IMR-90 (cell line): ENCODE data around the gene SCN1B. TPM values are rescaled to one million over a fixed set of nuclear protein-coding genes. Genes with fewer than 3 reads are reported as not detected.

Source experiments
- ATAC-seq: fragments of 200-7000 bp; cut with Tn5 transposase; 2 replicates; pipeline ENCODE4 v1.9.1; 2020; ENCODE audit warnings: low read depth, mild to moderate bottlenecking, moderate library complexity
- BruUV-seq: library from RNA; stranded (reverse); fragments of 400-500 nt; replicated peaks from 2 replicates; lab custom pipeline; 2021; lab: Mats Ljungman, UMichigan
- CTCF ChIA-PET: fragments of 300-600 bp; formaldehyde crosslinking; extraction: SDS; loops from one replicate; lab custom pipeline; 2021; ENCODE audit warnings: antibody characterized with exemption; lab: Yijun Ruan, JAX
- POLR2A ChIA-PET: fragments of 300-600 bp; sonication (Branson Sonifier 250); formaldehyde crosslinking; loops from one replicate; lab custom pipeline; 2022; ENCODE audit warnings: antibody characterized with exemption; ENCODE audit not compliant: unreplicated experiment; lab: Charles Lee
- DNase-seq: peaks from one replicate; pipeline ENCODE4 v3.0.0; 2013
- H2AFZ ChIP-seq: replicated peaks from 2 replicates; pipeline ENCODE3; 2013; ENCODE audit warnings: low read length, mild to moderate bottlenecking; ENCODE audit not compliant: poor library complexity
- H2AK5ac ChIP-seq: 2 replicates; pipeline ENCODE4 v1.6.1; 2013; ENCODE audit warnings: low read depth, low read length, inconsistent platforms
- H2AK9ac ChIP-seq: replicated peaks from 2 replicates; pipeline ENCODE3; 2013; ENCODE audit warnings: mild to moderate bottlenecking, low read depth, low read length, moderate library complexity; ENCODE audit not compliant: poor library complexity
- H2BK120ac ChIP-seq: 2 replicates; pipeline ENCODE4 v1.6.1; 2013; ENCODE audit warnings: low read depth, low read length, inconsistent platforms
- H2BK15ac ChIP-seq: 3 replicates; pipeline ENCODE4 v1.6.1; 2013; ENCODE audit warnings: low read depth, low read length, inconsistent platforms
- H2BK20ac ChIP-seq: 2 replicates; pipeline ENCODE4 v1.6.1; 2013; ENCODE audit warnings: low read depth, mild to moderate bottlenecking, inconsistent platforms, low read length, moderate library complexity
- H2BK5ac ChIP-seq: 2 replicates; pipeline ENCODE4 v1.6.1; 2013; ENCODE audit warnings: mild to moderate bottlenecking, low read depth, low read length, inconsistent platforms; ENCODE audit not compliant: poor library complexity, severe bottlenecking
- H3K14ac ChIP-seq: replicated peaks from 2 replicates; pipeline ENCODE4 v1.6.1; 2013; ENCODE audit warnings: low read depth, low read length, inconsistent platforms
- H3K18ac ChIP-seq: 2 replicates; pipeline ENCODE4 v1.6.1; 2013; ENCODE audit warnings: low read depth, low read length, control low read depth
- H3K23ac ChIP-seq: 2 replicates; pipeline ENCODE4 v1.6.1; 2013; ENCODE audit warnings: low read depth, low read length, inconsistent platforms
- H3K27ac ChIP-seq: 2 replicates; pipeline ENCODE4 v1.5.1; 2013; ENCODE audit warnings: mild to moderate bottlenecking, control low read depth, low read length; ENCODE audit not compliant: insufficient read depth
- H3K27me3 ChIP-seq: 2 replicates; pipeline ENCODE4 v1.6.1; 2013; ENCODE audit warnings: low read length; ENCODE audit not compliant: control insufficient read depth, insufficient read depth
- H3K36me3 ChIP-seq: 2 replicates; pipeline ENCODE4 v1.6.1; 2013; ENCODE audit warnings: low read length, mixed read lengths; ENCODE audit not compliant: control insufficient read depth, insufficient read depth
- H3K4ac ChIP-seq: 2 replicates; pipeline ENCODE4 v1.6.1; 2013; ENCODE audit warnings: low read depth, low read length, inconsistent platforms
- H3K4me1 ChIP-seq: 2 replicates; pipeline ENCODE4 v1.6.1; 2013; ENCODE audit warnings: low read length, mixed read lengths; ENCODE audit not compliant: control insufficient read depth, insufficient read depth
- H3K4me2 ChIP-seq: 2 replicates; pipeline ENCODE4 v1.6.1; 2013; ENCODE audit warnings: low read depth, mild to moderate bottlenecking, control low read depth, low read length, moderate library complexity
- H3K4me3 ChIP-seq: 2 replicates; pipeline ENCODE4 v1.5.1; 2013; ENCODE audit warnings: low read depth, mild to moderate bottlenecking, control low read depth, low read length, moderate library complexity; ENCODE audit not compliant: insufficient read depth
- H3K56ac ChIP-seq: 2 replicates; pipeline ENCODE4 v1.6.1; 2013; ENCODE audit warnings: low read length, inconsistent platforms; ENCODE audit not compliant: insufficient read depth; ENCODE audit errors: extremely low read depth
- H3K79me1 ChIP-seq, 2 experiments: 2 replicates each; pipeline ENCODE4 v1.6.1; 2013; ENCODE audit warnings: low read length in 2 of 2, inconsistent platforms in 1 of 2, low read depth in 1 of 2
- H3K9ac ChIP-seq: 2 replicates; pipeline ENCODE4 v1.6.1; 2013; ENCODE audit warnings: low read depth, low read length, control low read depth
- H3K9me1 ChIP-seq: 2 replicates; pipeline ENCODE4 v1.6.1; 2013; ENCODE audit warnings: low read length, inconsistent platforms; ENCODE audit not compliant: insufficient read depth
- H3K9me3 ChIP-seq: 2 replicates; pipeline ENCODE4 v1.6.1; 2013; ENCODE audit warnings: low read length; ENCODE audit not compliant: control insufficient read depth, insufficient read depth
- H4K20me1 ChIP-seq: 2 replicates; pipeline ENCODE4 v1.6.1; 2013; ENCODE audit warnings: low read length, inconsistent platforms; ENCODE audit not compliant: insufficient read depth
- H4K5ac ChIP-seq: 2 replicates; pipeline ENCODE4 v1.6.1; 2013; ENCODE audit warnings: mild to moderate bottlenecking, low read depth, low read length, control low read depth
- H4K8ac ChIP-seq, 2 experiments: 2 replicates each; pipeline ENCODE4 v1.6.1; 2013; ENCODE audit warnings: low read depth in 2 of 2, low read length in 2 of 2, control low read depth in 1 of 2, inconsistent platforms in 1 of 2
- H4K91ac ChIP-seq: 2 replicates; pipeline ENCODE4 v1.6.1; 2013; ENCODE audit warnings: low read depth, low read length, inconsistent platforms; ENCODE audit not compliant: insufficient read depth
- BHLHE40 ChIP-seq: fragments of 150-350 bp; IDR thresholded peaks from 2 replicates; pipeline ENCODE4 v1.6.1; 2016; ENCODE audit warnings: mild to moderate bottlenecking, low read depth, low read length
- CEBPB ChIP-seq: IDR thresholded peaks from 2 replicates; pipeline ENCODE4 v1.6.1; 2012; ENCODE audit warnings: low read depth, low read length, improper control_type of control experiment
- CHD1 ChIP-seq: IDR thresholded peaks from 2 replicates; pipeline ENCODE4 v1.6.1; 2012; ENCODE audit warnings: low read depth, low read length, improper control_type of control experiment
- CTCF ChIP-seq: conservative IDR thresholded peaks from 2 replicates; pipeline ENCODE4 v1.5.1; 2012; ENCODE audit warnings: mild to moderate bottlenecking, low read depth, low read length, improper control_type of control experiment
- ELK1 ChIP-seq: fragments of 150-350 bp; IDR thresholded peaks from 2 replicates; pipeline ENCODE4 v1.6.1; 2016; ENCODE audit warnings: low read depth, mild to moderate bottlenecking, low read length, moderate library complexity, borderline replicate concordance
- FOS ChIP-seq: fragments of 150-350 bp; IDR thresholded peaks from 2 replicates; pipeline ENCODE4 v1.6.1; 2016; ENCODE audit warnings: low read depth, low read length
- MAFK ChIP-seq: IDR thresholded peaks from 2 replicates; pipeline ENCODE4 v1.6.1; 2012; ENCODE audit warnings: low read depth, low read length, improper control_type of control experiment
- MAZ ChIP-seq: IDR thresholded peaks from 2 replicates; pipeline ENCODE4 v1.6.1; 2012; ENCODE audit warnings: low read depth, mild to moderate bottlenecking, low read length, improper control_type of control experiment, moderate library complexity, borderline replicate concordance
- MXI1 ChIP-seq: IDR thresholded peaks from 2 replicates; pipeline ENCODE4 v1.6.1; 2012; ENCODE audit warnings: low read depth, mild to moderate bottlenecking, low read length, moderate library complexity, borderline replicate concordance
- NFE2L2 ChIP-seq: fragments of 150-350 bp; IDR thresholded peaks from 2 replicates; pipeline ENCODE4 v1.6.1; 2016; ENCODE audit warnings: low read depth, mild to moderate bottlenecking, low read length
- POLR2A ChIP-seq: IDR thresholded peaks from 2 replicates; pipeline ENCODE4 v1.6.1; 2012; ENCODE audit warnings: mild to moderate bottlenecking, low read depth, low read length
- RAD21 ChIP-seq: IDR thresholded peaks from 2 replicates; pipeline ENCODE4 v1.6.1; 2012; ENCODE audit warnings: low read length, improper control_type of control experiment
- RCOR1 ChIP-seq: IDR thresholded peaks from 2 replicates; pipeline ENCODE4 v1.6.1; 2012; ENCODE audit warnings: mild to moderate bottlenecking, low read length, improper control_type of control experiment; ENCODE audit not compliant: insufficient replicate concordance
- RFX5 ChIP-seq: IDR thresholded peaks from 2 replicates; pipeline ENCODE4 v1.8.0; 2012; ENCODE audit warnings: low read depth, mild to moderate bottlenecking, low read length, moderate library complexity
- SMC3 ChIP-seq: fragments of 150-350 bp; IDR thresholded peaks from 2 replicates; pipeline ENCODE4 v1.6.1; 2016; ENCODE audit warnings: low read depth, mild to moderate bottlenecking, antibody characterized with exemption, low read length, moderate library complexity
- USF2 ChIP-seq: fragments of 150-350 bp; IDR thresholded peaks from 2 replicates; pipeline ENCODE4 v1.6.1; 2017; ENCODE audit warnings: mild to moderate bottlenecking, antibody characterized with exemption, low read length, low read depth
- WGBS, 2 experiments: methylation state at CpG; one replicate each; pipeline versions ENCODE4 v1.1.5 to v1.1.7; 2013; ENCODE audit warnings: missing lambda C conversion rate in 2 of 2; ENCODE audit not compliant: insufficient read length in 1 of 2; ENCODE audit errors: extremely low coverage in 2 of 2; 5-methylcytosine and 5-hydroxymethylcytosine counted together
- dilution Hi-C: fragments of 300-500 bp; cut with HindIII; formaldehyde crosslinking; loops from one replicate; pipeline ENCODE4 v1.14.3; 2018; ENCODE audit warnings: low sequenced_read_pairs; ENCODE audit not compliant: unreplicated experiment
- in situ Hi-C: fragments of 300-500 bp; cut with MboI; formaldehyde crosslinking; loops from 3 replicates; pipeline ENCODE4 v1.14.3; 2019; ENCODE audit warnings: low sequenced_read_pairs, inconsistent platforms, mixed read lengths
- intact Hi-C: fragments of 100-400 bp; cut with micrococcal nuclease; formaldehyde crosslinking; loops from 2 replicates; pipeline ENCODE4 v1.10.0; 2022
- polyA plus RNA-seq, 3 experiments: library from polyadenylated mRNA; depleted of rRNA; stranded (reverse); fragments of >200 nt; gene quantifications; 2 replicates each; pipeline ENCODE4 v1.2.3, GENCODE V29; 2012; ENCODE audit warnings: low replicate concordance in 1 of 3
- total RNA-seq: library from RNA; depleted of rRNA; stranded (reverse); fragments of >200 nt; gene quantifications from 2 replicates; pipeline ENCODE4 v1.2.3, GENCODE V29; 2012

The SCN1B gene
- total and polyA plus RNA-seq, 2 of the 4 experiments (the other 2 are of a cell fraction) = 2.0 to 9.6 TPM

GRCh38 chr19:34984287-34984686 is 46.0 kb upstream of the SCN1B start:
- no peak for DNase-seq
- H3K27ac ChIP-seq = no peak overlapping the region
- no peak overlapping the region for H4K5ac ChIP-seq
- no peak overlapping the region for H3K18ac ChIP-seq
- in situ Hi-C loops = no loop called here
- H3K4ac ChIP-seq = no peak overlapping the region
- H2AK5ac ChIP-seq = no peak overlapping the region
- WGBS, 2 experiments = no CpG with 5 or more reads among the region's 3 CpGs
- no peaks in the 10 kb centered on the region for H3K36me3 ChIP-seq
- H3K56ac ChIP-seq = no peak overlapping the region
- dilution Hi-C loops = no loop called here
- H4K8ac ChIP-seq = no peak overlapping the region
- H4K91ac ChIP-seq = no peak overlapping the region
- peaks cover 6% of the 10 kb centered on the region for H3K27me3 ChIP-seq
- no peak overlapping the region for H2BK120ac ChIP-seq
- H3K9me1 ChIP-seq = no peaks in the 10 kb centered on the region
- H3K23ac ChIP-seq = no peak overlapping the region
- H2BK20ac ChIP-seq = no peak overlapping the region
- H3K79me1 ChIP-seq = no peaks in the 10 kb centered on the region
- H2BK15ac ChIP-seq = no peak overlapping the region
- H3K4me1 ChIP-seq = no peaks in the 10 kb centered on the region
- H3K9ac ChIP-seq = no peak overlapping the region
- no peak overlapping the region for H2BK5ac ChIP-seq
- no peak overlapping the region for H2AFZ ChIP-seq
- H3K9me3 ChIP-seq = no peaks in the 10 kb centered on the region
- intact Hi-C loops = no loop called here
- H3K14ac ChIP-seq = no peak overlapping the region
- no peak overlapping the region for H3K4me3 ChIP-seq
- ChIA-PET POLR2A (no interaction called here), CTCF (no interaction called here)
- TF ChIP-seq POLR2A = no peak
- no peak for TF ChIP-seq RFX5
- no peak for TF ChIP-seq MAFK
- TF ChIP-seq ELK1 = no peak
- TF ChIP-seq CHD1 = no peak
- no peak for TF ChIP-seq SMC3
- TF ChIP-seq NFE2L2 = no peak
- no peak for TF ChIP-seq USF2
- no peak for TF ChIP-seq MAZ
- no peak for TF ChIP-seq FOS
- TF ChIP-seq RAD21 = no peak
- TF ChIP-seq BHLHE40 = no peak
- TF ChIP-seq MXI1 = no peak
- no peak for TF ChIP-seq RCOR1
- no peak for TF ChIP-seq CEBPB
- no peak for TF ChIP-seq CTCF
- no TSS peak for BruUV-seq
- ATAC-seq = no peak
- no peak overlapping the region for H2AK9ac ChIP-seq
- H4K20me1 ChIP-seq = no peaks in the 10 kb centered on the region
- H3K4me2 ChIP-seq = no peak overlapping the region
